Smooth muscle cell of the coronary artery (primary cell): ENCODE results near the gene CANT1. TPM values are rescaled to one million over a fixed set of nuclear protein-coding genes. Genes with fewer than 3 reads are reported as not detected.

Experiments
- total RNA-seq: library from RNA; depleted of rRNA; stranded (reverse); fragments of >200 nt; gene quantifications from 2 replicates; pipeline ENCODE4 v1.2.3, GENCODE V29; 2014; ENCODE audit warnings: low replicate concordance

The CANT1 gene
- total RNA-seq = 25.6 and 43.4 TPM in 2 replicates

GRCh38 chr17:79009397-79010303, at the start of gene CANT1:
Gene CANT1, minus strand, starts transcription at chr17:79009764. Its CDS starts 12,142 bp downstream, at chr17:78997622.

GRCh38 chr17:79023886-79024771, 14.6 kb upstream of the CANT1 start, which contains the start of gene C1QTNF1:
Gene C1QTNF1, plus strand, starts transcription at chr17:79024169. Its CDS starts 19,800 bp downstream, at chr17:79043969.

GRCh38 chr17:78979780-78980623, 29.6 kb downstream of the CANT1 start, which contains the start of gene LGALS3BP:
Gene LGALS3BP, minus strand, starts transcription at chr17:78979923. Its CDS starts 2,732 bp downstream, at chr17:78977191.

Other genes with a start within 250 kb of the CANT1 start
- 8.1 and 10.7 TPM in 2 replicates for gene CYTH1, start 227.5 kb downstream of the CANT1 start, total RNA-seq
- 12.8 and 13.3 TPM in 2 replicates for gene USP36, start 168.9 kb downstream of the CANT1 start, total RNA-seq
- gene CEP295NL, start 106.6 kb downstream of the CANT1 start, total RNA-seq = 0.75 and 2.0 TPM in 2 replicates
- gene TIMP2, start 84.4 kb downstream of the CANT1 start, total RNA-seq = 53.9 and 102 TPM in 2 replicates
- gene LGALS3BP, start 29.8 kb downstream of the CANT1 start, total RNA-seq = 159 and 433 TPM in 2 replicates
- gene C1QTNF1, start 14.4 kb upstream of the CANT1 start, total RNA-seq = 98.7 and 160 TPM in 2 replicates
- 11.4 and 14.4 TPM in 2 replicates for gene ENGASE, start 65.1 kb upstream of the CANT1 start, total RNA-seq